Measurements from ENCODE around the gene CSH2. TPM values are rescaled to one million over a fixed set of nuclear protein-coding genes. Genes with fewer than 3 reads are reported as not detected.
A peak's percentile ranks its signal among the peaks of the same experiment; 100 is the strongest.
"Not testable (repeated sequence)": the region's sequence is repeated elsewhere in the genome, so short reads cannot be mapped to it uniquely, and the experiment has no call there.

The CSH2 gene
- total and polyA plus RNA-seq, 2 of the 8 experiments (the other 6 are each of a cell fraction or from before 2014, with no cell fraction given), result 0.43 TPM; not detected in 1

DNA sequence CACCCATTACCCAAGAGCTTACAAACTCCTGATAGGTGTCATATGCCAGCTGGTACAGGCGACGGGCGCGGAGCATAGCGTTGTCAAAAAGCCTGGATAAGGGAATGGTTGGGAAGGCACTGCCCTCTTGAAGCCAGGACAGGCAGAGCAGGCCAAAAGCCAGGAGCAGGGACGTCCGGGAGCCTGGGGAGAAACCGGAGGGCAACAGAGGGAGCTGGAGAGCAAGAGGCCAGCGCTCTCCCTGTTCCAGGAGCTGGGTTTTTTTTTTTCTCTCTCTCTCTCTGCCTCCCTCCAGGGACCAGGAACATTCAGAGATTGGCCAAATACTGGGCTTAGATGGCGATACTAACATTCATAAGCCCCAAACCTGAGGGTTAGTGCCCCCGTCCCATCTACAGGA, 7.9 kb upstream of the CSH2 start:
- H4K20me1 ChIP-seq (replicated peaks in 1 of 2; ENCODE audit: control insufficient read depth in 1 of 2, insufficient read depth in 2 of 2, low read length in 2 of 2); H3K36me3 ChIP-seq (ENCODE audit: control insufficient read depth in 2 of 4, insufficient read depth in 4 of 4, low read length in 3 of 4); H3K23me2 ChIP-seq (ENCODE audit: low read depth, low read length); H2BK20ac ChIP-seq (ENCODE audit: low read length); H3K27me3 ChIP-seq (replicated peaks in 1 of 4; ENCODE audit: control insufficient read depth in 3 of 4, extremely low read depth in 1 of 4, insufficient read depth in 3 of 4, low read length in 3 of 4); H3K27ac ChIP-seq (ENCODE audit: low read depth, low read length); H4K91ac ChIP-seq (replicated peaks; ENCODE audit: insufficient read length, low read length); H3K9me3 ChIP-seq (ENCODE audit: insufficient read depth in 2 of 2, low read depth in 1 of 2, low read length in 1 of 2); H3K79me1 ChIP-seq (ENCODE audit: low read depth, low read length); H3K4ac ChIP-seq (replicated peaks; ENCODE audit: insufficient read length, low read depth, low read length); H2BK120ac ChIP-seq (replicated peaks; ENCODE audit: low read depth, low read length); H3K14ac ChIP-seq (ENCODE audit: insufficient read length); H4K8ac ChIP-seq (ENCODE audit: extremely low read depth, insufficient read depth, low read length); H3K79me2 ChIP-seq (ENCODE audit: control insufficient read depth in 1 of 2, insufficient read depth in 2 of 2, low read length in 2 of 2); H2AK5ac ChIP-seq (ENCODE audit: low read depth, low read length); H3K9ac ChIP-seq (replicated peaks in 1 of 4; ENCODE audit: extremely low read depth in 1 of 4, low read depth in 3 of 4, low read length in 3 of 4); H2BK5ac ChIP-seq (ENCODE audit: low read depth, low read length); H4K5ac ChIP-seq (ENCODE audit: insufficient read length, low read depth, low read length); H3K23ac ChIP-seq (ENCODE audit: insufficient read length); H2BK15ac ChIP-seq (ENCODE audit: low read length); H3K56ac ChIP-seq (replicated peaks; ENCODE audit: insufficient read length, low read depth, low read length): not testable (repeated sequence)
- POLR2A ChIA-PET (ENCODE audit: partially characterized antibody), result interaction anchor here (0.6 to 1.1 kb wide), 4 partner anchors 16 to 264 kb away, joined by 3 to 4 read pairs (median 3); no protein-coding TSS in a partner anchor
- FAIRE-seq, result peak; percentile 48
- Histone ChIP-seq H2BK12ac (ENCODE audit: low read depth, low read length) (peak overlapping the region; percentile 68; the same call in 1 of the 2 replicates), H2AFZ (ENCODE audit: low read length) (peak overlapping the region; percentile 97), H3K4me3 (ENCODE audit: extremely low read depth in 1 of 4, insufficient read depth in 2 of 4, low read depth in 3 of 4, low read length in 4 of 4) (peak overlapping the region in 1 of 4 experiments; percentile 33; a peak in 2 of 8 replicates), H3K18ac (ENCODE audit: extremely low read depth, low read length) (peak overlapping the region; percentile 60), H3K4me1 (replicated peaks in 1 of 4; ENCODE audit: control insufficient read depth in 3 of 4, insufficient read depth in 4 of 4, low read length in 3 of 4) (peaks cover 3 to 15% (median 8%) of the 10 kb centered on the region in 4 experiments), H3K4me2 (ENCODE audit: insufficient read depth in 1 of 2, low read depth in 2 of 2, low read length in 2 of 2) (peak overlapping the region; percentile 39 to 41; a peak in 3 of 4 replicates)
- DNase-seq (ENCODE audit: low read depth in 1 of 2, low spot score in 2 of 2), result peak in 1 of 2 experiments; percentile 77
- TF ChIP-seq SP1 (IDR thresholded peaks at IDR 0.05; ENCODE audit: low read depth, low read length) (peak; percentile 93), CREB1 (IDR thresholded peaks at IDR 0.05) (0 out of 2 replicates have a peak, but pooled peaks have one; percentile 25), RAD21 (IDR thresholded peaks at IDR 0.05 in 1 of 2, conservative IDR thresholded peaks at IDR 0.05 in 1 of 2; ENCODE audit: low read depth in 2 of 2, low read length in 2 of 2) (peak in 1 of 2 experiments; percentile 18; a peak in 1 of 4 replicates), SIN3A (conservative IDR thresholded peaks at IDR 0.05 in 1 of 2, IDR thresholded peaks at IDR 0.05 in 1 of 2; ENCODE audit: low read depth in 1 of 2, low read length in 2 of 2) (peak in 1 of 2 experiments; percentile 60; a peak in 1 of 4 replicates)
- TF ChIP-seq, protein P1, sequence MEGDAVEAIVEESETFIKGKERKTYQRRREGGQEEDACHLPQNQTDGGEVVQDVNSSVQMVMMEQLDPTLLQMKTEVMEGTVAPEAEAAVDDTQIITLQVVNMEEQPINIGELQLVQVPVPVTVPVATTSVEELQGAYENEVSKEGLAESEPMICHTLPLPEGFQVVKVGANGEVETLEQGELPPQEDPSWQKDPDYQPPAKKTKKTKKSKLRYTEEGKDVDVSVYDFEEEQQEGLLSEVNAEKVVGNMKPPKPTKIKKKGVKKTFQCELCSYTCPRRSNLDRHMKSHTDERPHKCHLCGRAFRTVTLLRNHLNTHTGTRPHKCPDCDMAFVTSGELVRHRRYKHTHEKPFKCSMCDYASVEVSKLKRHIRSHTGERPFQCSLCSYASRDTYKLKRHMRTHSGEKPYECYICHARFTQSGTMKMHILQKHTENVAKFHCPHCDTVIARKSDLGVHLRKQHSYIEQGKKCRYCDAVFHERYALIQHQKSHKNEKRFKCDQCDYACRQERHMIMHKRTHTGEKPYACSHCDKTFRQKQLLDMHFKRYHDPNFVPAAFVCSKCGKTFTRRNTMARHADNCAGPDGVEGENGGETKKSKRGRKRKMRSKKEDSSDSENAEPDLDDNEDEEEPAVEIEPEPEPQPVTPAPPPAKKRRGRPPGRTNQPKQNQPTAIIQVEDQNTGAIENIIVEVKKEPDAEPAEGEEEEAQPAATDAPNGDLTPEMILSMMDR (IDR thresholded peaks at IDR 0.05; ENCODE audit: control extremely low read depth in 1 of 3, insufficient read depth in 1 of 3, low read depth in 1 of 3, low read length in 3 of 3), result peak; percentile 38 to 52 (median 47)
- 37% methylated on average over 8 of the region's 11 CpGs; no CpG with 5 or more reads in 1 of the 2 experiments for WGBS, 2 experiments (ENCODE audit: extremely low coverage in 1 of 2, insufficient coverage in 1 of 2, insufficient read length in 1 of 2, insufficient replicate concordance in 2 of 2, low coverage in 1 of 2, low lambda C conversion rate in 2 of 2, missing lambda C conversion rate in 1 of 2)
- CTCF ChIA-PET (ENCODE audit: partially characterized antibody), result interaction anchor here (0.6 to 4.5 kb wide), 31 partner anchors 8 to 476 kb away, joined by 3 to 66 read pairs (median 4); partner anchors contain the start of genes CSHL1, GH1 and ICAM2

Measured in H1 (cell line).